HepG2 (cell line): ENCODE results near the gene SLC10A1. TPM values are rescaled to one million over a fixed set of nuclear protein-coding genes. Genes with fewer than 3 reads are reported as not detected.

ENCODE experiments used
- BRD4 ChIP-seq: sonication (generic); formaldehyde crosslinking; IDR thresholded peaks from 2 replicates; pipeline ENCODE4 v1.4.0; 2020; ENCODE audit warnings: missing genetic modification reagents
- FLYWCH1 ChIP-seq: sonication (generic); formaldehyde crosslinking; IDR thresholded peaks from 2 replicates; pipeline ENCODE4 v1.8.1; 2023; ENCODE audit warnings: mild to moderate bottlenecking, missing genetic modification reagents
- LBX2 ChIP-seq: sonication (generic); formaldehyde crosslinking; IDR thresholded peaks from 2 replicates; pipeline ENCODE4 v1.5.0; 2020; ENCODE audit warnings: missing genetic modification reagents, mild to moderate bottlenecking, borderline replicate concordance
- MYC ChIP-seq: sonication (generic); formaldehyde crosslinking; IDR thresholded peaks from 2 replicates; pipeline ENCODE4 v1.9.0; 2021; ENCODE audit warnings: missing genetic modification reagents, borderline replicate concordance
- PHF21A ChIP-seq: sonication (generic); formaldehyde crosslinking; IDR thresholded peaks from 2 replicates; pipeline ENCODE4 v1.5.0; 2020; ENCODE audit warnings: mild to moderate bottlenecking, missing genetic modification reagents
- RAD21 ChIP-seq: fragments of 450-650 bp; formaldehyde crosslinking; IDR thresholded peaks from 2 replicates; pipeline ENCODE4 v1.5.0; 2020; ENCODE audit warnings: mild to moderate bottlenecking
- RARG ChIP-seq: sonication (generic); formaldehyde crosslinking; IDR thresholded peaks from 2 replicates; pipeline ENCODE4 v1.4.0; 2020; ENCODE audit warnings: low read depth, mild to moderate bottlenecking, missing genetic modification reagents
- SNAPC4 ChIP-seq: sonication (generic); formaldehyde crosslinking; IDR thresholded peaks from 2 replicates; pipeline ENCODE4 v1.4.0; 2020; ENCODE audit warnings: mild to moderate bottlenecking, missing genetic modification reagents
- STAT5B ChIP-seq: sonication (generic); formaldehyde crosslinking; IDR thresholded peaks from 2 replicates; pipeline ENCODE4 v1.4.0; 2020; ENCODE audit warnings: missing genetic modification reagents
- ZBTB40 ChIP-seq, 2 experiments: fragments of 450-650 bp in 1 of 2; sonication (generic) in 1 of 2; formaldehyde crosslinking in 1 of 2; IDR thresholded peaks; 2 replicates each; pipeline versions ENCODE4 v1.6.1 to v1.8.0; 2016 to 2022; ENCODE audit warnings: antibody characterized with exemption in 1 of 2, mild to moderate bottlenecking in 1 of 2, missing genetic modification reagents in 1 of 2
- ZFP37 ChIP-seq: sonication (generic); formaldehyde crosslinking; IDR thresholded peaks from 2 replicates; pipeline ENCODE4 v1.4.0; 2020; ENCODE audit warnings: missing genetic modification reagents, borderline replicate concordance
- ZNF234 ChIP-seq: sonication (generic); formaldehyde crosslinking; conservative IDR thresholded peaks from 2 replicates; pipeline ENCODE4 v1.5.1; 2020; ENCODE audit warnings: mild to moderate bottlenecking, missing genetic modification reagents
- ZNF547 ChIP-seq: sonication (generic); formaldehyde crosslinking; IDR thresholded peaks from 2 replicates; pipeline ENCODE4 v1.5.1; 2020; ENCODE audit warnings: mild to moderate bottlenecking, missing genetic modification reagents
- ZNF569 ChIP-seq: sonication (generic); formaldehyde crosslinking; IDR thresholded peaks from 2 replicates; pipeline ENCODE4 v1.5.0; 2020; ENCODE audit warnings: mild to moderate bottlenecking, missing genetic modification reagents, moderate library complexity, borderline replicate concordance
- ZNF674 ChIP-seq: sonication (generic); formaldehyde crosslinking; IDR thresholded peaks from 2 replicates; pipeline ENCODE4 v1.5.0; 2020; ENCODE audit warnings: low read depth, mild to moderate bottlenecking, missing genetic modification reagents
- polyA plus RNA-seq, 8 experiments: library from polyadenylated mRNA; depleted of rRNA in 3 of 8; stranded (reverse) in 7 of 8; unstranded in 1 of 8; fragments of >200 nt; fragmentation: Illumina TruSeq in 4 of 8; extraction: Trizol in 4 of 8; gene quantifications; 2 replicates each; pipeline versions ENCODE4 v1.2.1 to v1.2.3, GENCODE V29; 2011 to 2016; ENCODE audit warnings: low read depth in 4 of 8, missing spikeins in 1 of 8, mixed read lengths in 1 of 8; ENCODE audit not compliant: insufficient read depth in 1 of 8
- total RNA-seq, 5 experiments: library from RNA; depleted of rRNA; stranded (reverse); fragments of >200 nt; fragmentation: Illumina TruSeq; extraction: Trizol; gene quantifications; 2 replicates each; pipeline ENCODE4 v1.2.3, GENCODE V29; 2016; ENCODE audit warnings: low read depth in 1 of 5

Gene SLC10A1
- total and polyA plus RNA-seq, 2 of the 13 experiments (the other 11 are each of a cell fraction or from before 2014, with no cell fraction given): 0.17 TPM; not detected in 1

- TF ChIP-seq ZBTB40 (IDR thresholded peaks at IDR 0.05): no peak
- no peak for TF ChIP-seq ZBTB40 (CRISPR knock-in tag; IDR thresholded peaks at IDR 0.05)
- no peak for TF ChIP-seq STAT5B
- TF ChIP-seq BRD4: no peak
- no peak for TF ChIP-seq ZNF234
- TF ChIP-seq RARG (CRISPR knock-in tag): no peak; the same call in 1 of the 2 replicates
- no peak for TF ChIP-seq RAD21 (CRISPR knock-in tag)
- TF ChIP-seq FLYWCH1 (CRISPR knock-in tag): no peak
- TF ChIP-seq LBX2: peak; percentile 30
- TF ChIP-seq MYC (CRISPR knock-in tag): peak; percentile 20; the same call in 1 of the 2 replicates
- peak; percentile 23; the same call in 1 of the 2 replicates for TF ChIP-seq PHF21A (CRISPR knock-in tag)
- no peak; the same call in 1 of the 2 replicates for TF ChIP-seq SNAPC4
- TF ChIP-seq ZNF674 (CRISPR knock-in tag): no peak
- no peak for TF ChIP-seq ZFP37
- TF ChIP-seq ZNF547 (CRISPR knock-in tag): 0 out of 2 replicates have a peak, but pooled peaks have one; percentile 29
- no peak for TF ChIP-seq ZNF569
Observed at GRCh38 chr14:69767369-69767999, 29.6 kb downstream of the SLC10A1 start (continued).
